HepG2 (cell line): ENCODE measurements around the gene MCRIP2. TPM values are rescaled to one million over a fixed set of nuclear protein-coding genes. Genes with fewer than 3 reads are reported as not detected.

ENCODE experiments used
- ATF3 ChIP-seq: sonication (generic); formaldehyde crosslinking; IDR thresholded peaks from 2 replicates; pipeline ENCODE4 v1.4.0; 2020; ENCODE audit warnings: missing genetic modification reagents
- CREB1 ChIP-seq, 2 experiments: fragments of 450-650 bp in 1 of 2; IDR thresholded peaks; 2 replicates each; pipeline ENCODE4 v1.6.1; 2016 to 2017; ENCODE audit warnings: control low read depth in 1 of 2, mild to moderate bottlenecking in 1 of 2, missing compliant biosample characterization in 1 of 2, missing genetic modification characterization in 1 of 2
- EED ChIP-seq: sonication (generic); formaldehyde crosslinking; IDR thresholded peaks from 2 replicates; pipeline ENCODE4 v1.5.0; 2020; ENCODE audit warnings: mild to moderate bottlenecking, missing genetic modification reagents
- HOXA3 ChIP-seq: sonication (generic); formaldehyde crosslinking; IDR thresholded peaks from 2 replicates; pipeline ENCODE4 v1.5.0; 2020; ENCODE audit warnings: missing genetic modification reagents
- IKZF5 ChIP-seq: IDR thresholded peaks from 2 replicates; pipeline ENCODE4 v1.6.1; 2018; ENCODE audit warnings: missing genetic modification reagents, mild to moderate bottlenecking, missing compliant biosample characterization
- KDM5B ChIP-seq: sonication (generic); formaldehyde crosslinking; IDR thresholded peaks from 2 replicates; pipeline ENCODE4 v1.4.0; 2020; ENCODE audit warnings: missing genetic modification reagents, mild to moderate bottlenecking, borderline replicate concordance
- PHF8 ChIP-seq: sonication (generic); formaldehyde crosslinking; IDR thresholded peaks from 2 replicates; pipeline ENCODE4 v1.5.0; 2020; ENCODE audit warnings: missing genetic modification reagents
- PLRG1 ChIP-seq: fragments of 450-650 bp; conservative IDR thresholded peaks from 2 replicates; pipeline ENCODE4 v1.6.1; 2016
- RFX3 ChIP-seq: IDR thresholded peaks from 2 replicates; pipeline ENCODE4 v1.6.1; 2016; ENCODE audit warnings: missing biosample characterization, missing genetic modification reagents
- SIN3B ChIP-seq: fragments of 150-350 bp; IDR thresholded peaks from 2 replicates; pipeline ENCODE4 v1.6.1; 2014; ENCODE audit warnings: low read length
- ZBTB21 ChIP-seq: sonication (generic); formaldehyde crosslinking; IDR thresholded peaks from 2 replicates; pipeline ENCODE4 v1.4.0; 2020; ENCODE audit warnings: missing genetic modification reagents
- ZBTB43 ChIP-seq: sonication (generic); formaldehyde crosslinking; conservative IDR thresholded peaks from 2 replicates; pipeline ENCODE4 v1.4.0; 2020; ENCODE audit warnings: missing genetic modification reagents
- ZHX2 ChIP-seq, 2 experiments: sonication (generic) in 1 of 2; formaldehyde crosslinking in 1 of 2; IDR thresholded peaks; 2 replicates each; pipeline versions ENCODE4 v1.6.1 to v1.9.0; 2014 to 2022; ENCODE audit warnings: antibody characterized with exemption in 1 of 2, borderline replicate concordance in 1 of 2, inconsistent platforms in 1 of 2, low read depth in 1 of 2, missing genetic modification reagents in 1 of 2
- ZNF414 ChIP-seq: sonication (generic); formaldehyde crosslinking; IDR thresholded peaks from 2 replicates; pipeline ENCODE4 v1.5.0; 2020; ENCODE audit warnings: missing genetic modification reagents
- ZNF619 ChIP-seq: sonication (generic); formaldehyde crosslinking; IDR thresholded peaks from 2 replicates; pipeline ENCODE4 v1.4.0; 2020; ENCODE audit warnings: mild to moderate bottlenecking, missing genetic modification reagents
- ZNF672 ChIP-seq: sonication (generic); formaldehyde crosslinking; IDR thresholded peaks from 2 replicates; pipeline ENCODE4 v1.8.1; 2022; ENCODE audit warnings: missing genetic modification reagents
- ZNF775 ChIP-seq: sonication (generic); formaldehyde crosslinking; IDR thresholded peaks from 2 replicates; pipeline ENCODE4 v1.4.0; 2020; ENCODE audit warnings: missing genetic modification reagents, mild to moderate bottlenecking, moderate library complexity, borderline replicate concordance
- polyA plus RNA-seq, 8 experiments: library from polyadenylated mRNA; depleted of rRNA in 3 of 8; stranded (reverse) in 7 of 8; unstranded in 1 of 8; fragments of >200 nt; fragmentation: Illumina TruSeq in 4 of 8; extraction: Trizol in 4 of 8; gene quantifications; 2 replicates each; pipeline versions ENCODE4 v1.2.1 to v1.2.3, GENCODE V29; 2011 to 2016; ENCODE audit warnings: low read depth in 4 of 8, missing spikeins in 1 of 8, mixed read lengths in 1 of 8; ENCODE audit not compliant: insufficient read depth in 1 of 8
- total RNA-seq, 5 experiments: library from RNA; depleted of rRNA; stranded (reverse); fragments of >200 nt; fragmentation: Illumina TruSeq; extraction: Trizol; gene quantifications; 2 replicates each; pipeline ENCODE4 v1.2.3, GENCODE V29; 2016; ENCODE audit warnings: low read depth in 1 of 5

Gene MCRIP2
- total and polyA plus RNA-seq, 2 of the 13 experiments (the other 11 are each of a cell fraction or from before 2014, with no cell fraction given) = 39.6 to 76.7 TPM

GRCh38 chr16:636206-637080, 5.2 kb upstream of the MCRIP2 start, which contains the start of gene METTL26 (continued):
- TF ChIP-seq ZHX2 (IDR thresholded peaks at IDR 0.05; ENCODE audit: low read depth) (peak; percentile 41), ZHX2 (CRISPR knock-in tag; IDR thresholded peaks at IDR 0.05; ENCODE audit: borderline replicate concordance) (no peak; the same call in 1 of the 2 replicates), ZNF414 (CRISPR knock-in tag) (peak; percentile 76; the same call in 1 of the 2 replicates), SIN3B (no peak), ZNF672 (CRISPR knock-in tag) (peak; percentile 86; the same call in 1 of the 2 replicates), ATF3 (CRISPR knock-in tag) (0 out of 2 replicates have a peak, but pooled peaks have one; percentile 13), ZBTB21 (CRISPR knock-in tag) (no peak), CREB1 (IDR thresholded peaks at IDR 0.05) (peak; percentile 40; the same call in 1 of the 2 replicates), CREB1 (CRISPR knock-in tag; IDR thresholded peaks at IDR 0.05) (no peak), ZNF775 (CRISPR knock-in tag) (peak; percentile 27; the same call in 1 of the 2 replicates), PLRG1 (no peak), HOXA3 (CRISPR knock-in tag) (peak; percentile 82), EED (CRISPR knock-in tag) (no peak), ZNF619 (CRISPR knock-in tag) (no peak), IKZF5 (CRISPR knock-in tag) (peak; percentile 28), RFX3 (CRISPR knock-in tag) (no peak), PHF8 (CRISPR knock-in tag) (peak; percentile 70), ZBTB43 (no peak; the same call in 1 of the 2 replicates), KDM5B (peak; percentile 90)
